ENCODE data around the gene CARD6.
"Not testable (repeated sequence)": the region's sequence is repeated elsewhere in the genome, so short reads cannot be mapped to it uniquely, and the experiment has no call there.

The CARD6 gene

DNA sequence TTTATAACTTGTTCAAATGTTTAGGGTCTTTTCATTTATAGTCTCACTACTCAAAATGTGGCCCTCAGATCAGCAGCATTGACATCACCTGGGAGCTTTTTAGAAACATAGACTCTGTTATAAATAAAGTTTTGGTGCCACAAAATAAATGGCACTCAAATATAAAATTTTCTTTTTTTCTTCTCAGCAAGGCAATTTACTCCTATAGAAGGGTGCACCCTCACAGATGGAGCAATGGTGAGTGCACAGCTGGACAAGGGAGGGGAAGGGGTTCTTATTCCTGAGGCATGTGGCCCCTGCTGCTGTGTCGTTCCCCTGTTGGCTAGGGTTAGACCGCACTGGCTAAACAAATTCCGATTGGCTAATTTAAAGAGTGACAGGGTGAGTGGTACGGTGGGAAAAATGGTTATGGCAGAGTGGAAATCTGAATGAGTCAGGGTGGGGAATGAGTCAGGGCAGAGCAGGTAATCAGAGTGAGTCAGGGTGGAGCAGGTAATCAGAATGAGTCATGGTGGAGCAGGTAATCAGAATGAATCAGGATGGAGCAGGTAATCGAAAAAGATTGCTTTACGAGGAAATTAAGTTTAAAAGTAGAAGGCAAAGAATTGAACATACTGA lies 36.3 kb downstream of the CARD6 start:
- no peak for DNase-seq

DNA sequence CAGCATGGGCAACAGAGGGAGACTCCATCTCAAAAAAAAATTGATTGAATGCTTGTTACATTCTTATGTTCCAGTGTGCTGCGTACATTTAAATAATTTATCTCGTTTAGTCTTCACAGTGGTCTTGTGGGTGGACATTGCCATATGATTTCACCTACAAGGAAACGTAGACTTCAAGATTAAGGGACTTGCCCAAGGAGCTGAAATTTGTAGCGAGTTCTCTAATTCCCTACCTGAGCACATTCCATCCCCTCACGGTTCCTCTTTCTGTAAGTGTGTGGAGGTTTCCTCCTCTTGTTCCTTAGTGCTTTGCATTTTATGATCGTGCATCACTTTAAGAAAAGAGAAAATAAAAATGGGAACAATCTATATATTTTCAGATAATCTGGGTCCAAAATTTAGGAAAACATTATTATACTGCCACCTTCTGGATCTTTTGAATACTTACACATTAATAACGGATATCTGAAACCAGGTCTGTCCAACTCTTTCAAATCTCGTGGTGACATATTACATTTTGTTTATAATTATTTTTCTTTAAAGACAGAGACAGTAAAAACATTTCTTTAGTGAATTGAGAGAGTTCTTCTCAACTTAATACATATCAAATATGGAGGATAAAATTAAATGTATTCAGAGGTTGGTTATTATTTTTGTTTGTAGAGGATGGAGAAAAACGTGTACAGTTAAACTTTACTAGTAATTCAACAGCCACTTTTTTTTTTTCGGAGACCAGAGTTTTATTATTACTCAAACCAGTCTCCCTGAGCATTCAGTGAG lies 38.2 kb downstream of the CARD6 start:
- no peak for DNase-seq

DNA sequence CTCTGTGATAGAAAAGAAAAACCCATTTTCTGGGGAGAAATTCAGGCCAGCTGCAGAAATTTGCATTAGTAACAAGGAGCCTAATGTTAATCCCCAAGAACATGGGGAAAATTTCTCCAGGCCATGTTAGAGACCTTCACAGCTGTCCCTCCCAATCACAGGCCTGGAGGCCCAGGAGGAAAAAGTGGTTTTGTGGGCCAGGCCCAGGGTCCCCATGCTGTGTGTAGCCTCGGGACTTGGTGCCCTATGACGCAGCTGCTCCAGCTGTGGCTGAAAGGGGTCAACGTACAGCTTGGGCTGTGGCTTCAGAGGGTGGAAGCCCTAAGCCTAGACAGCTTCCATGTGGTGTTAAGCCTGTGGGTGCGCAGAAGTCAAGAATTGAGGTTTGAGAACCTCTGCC lies 41.1 kb downstream of the CARD6 start:
- no peak for DNase-seq

- not testable (repeated sequence) for DNase-seq
Observed at GRCh38 chr5:40883051-40883450, 41.9 kb downstream of the CARD6 start.

- DNase-seq = not testable (repeated sequence)
Observed at GRCh38 chr5:40895440-40896425, 54.6 kb downstream of the CARD6 start.

DNA sequence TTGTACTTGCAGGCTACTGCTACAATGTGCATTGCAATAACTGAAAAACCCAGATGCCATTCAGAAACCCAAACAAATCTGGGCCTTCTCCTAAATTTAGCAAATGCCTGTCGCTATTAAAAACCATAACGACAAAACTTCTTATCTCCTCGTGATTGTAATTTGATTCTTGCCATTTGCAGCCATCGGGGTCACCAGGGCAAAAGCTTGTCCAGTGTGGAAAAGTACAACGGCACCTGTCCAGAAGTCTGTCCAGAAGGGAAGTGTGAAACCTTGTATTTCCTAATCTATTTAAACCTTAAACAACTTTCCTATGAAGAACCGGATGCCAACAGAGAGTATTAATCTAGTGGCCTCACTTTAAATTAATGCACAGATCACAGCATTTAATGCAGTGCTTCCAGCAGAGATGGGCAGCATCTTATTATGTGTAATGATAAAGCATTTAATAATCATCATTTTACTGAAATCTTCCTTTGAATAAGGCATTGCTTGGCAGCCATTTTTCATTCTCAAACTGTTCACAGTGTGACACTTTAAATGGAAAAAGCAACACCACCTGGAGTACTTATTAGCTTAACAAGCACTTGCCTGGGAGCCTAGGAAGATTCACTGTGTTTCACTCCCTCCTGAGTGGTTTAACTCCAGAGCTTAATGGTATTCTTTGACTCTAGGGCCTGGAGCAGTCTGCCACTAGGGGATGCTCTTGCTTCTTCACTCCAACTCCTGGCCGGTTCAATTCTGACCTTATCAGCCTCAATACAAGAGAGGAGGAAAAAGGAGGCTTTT lies 63.2 kb downstream of the CARD6 start:
- no peak for DNase-seq

- no peak for DNase-seq
Observed at GRCh38 chr5:40904994-40905306, 63.8 kb downstream of the CARD6 start.

- no peak for DNase-seq
Observed at GRCh38 chr5:40906351-40906751, 65.2 kb downstream of the CARD6 start.

DNA sequence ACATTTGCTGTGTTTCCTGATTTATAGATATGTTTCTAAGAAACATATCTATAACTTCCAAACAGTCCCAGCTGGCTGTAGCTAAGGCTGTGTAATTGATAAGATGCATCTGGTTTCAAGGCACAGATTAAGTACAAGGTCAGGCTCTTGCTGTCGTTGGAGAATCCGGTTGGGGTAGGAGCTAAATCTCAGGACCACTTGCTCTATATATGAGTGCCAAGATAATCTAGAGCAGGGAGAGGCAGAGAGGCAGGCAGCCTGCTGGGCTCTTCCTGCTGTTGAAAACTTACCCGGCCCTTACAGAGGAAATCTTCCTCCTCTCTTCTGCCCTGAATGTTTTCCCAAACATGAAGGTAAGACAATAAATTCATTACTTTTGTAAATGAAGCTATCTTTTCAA lies 68.1 kb downstream of the CARD6 start, which contains the start of gene C7:
Gene C7, plus strand, starts transcription at position 234 of the 400 bp plus-strand sequence. Its CDS starts 114 bp downstream, at position 348.
- DNase-seq = no peak

GRCh38 chr5:40909723-40910122 lies 68.6 kb downstream of the CARD6 start:
- no peak for DNase-seq

Data from stimulated activated CD4-positive, alpha-beta T cell treated with anti-CD3 and anti-CD28 coated beads, Interleukin-12 subunit alpha, Interleukin-12 subunit beta, amount 100 ng/mL, for 4 hours (primary cell).